22Rv1 (cell line): Measurements from ENCODE around the gene AR.

Experiments
- H3K27ac ChIP-seq: fragments of 450-650 bp; 2 replicates; pipeline ENCODE4 v1.5.1; 2017
- CTCF ChIP-seq: fragments of 450-650 bp; IDR thresholded peaks from 2 replicates; pipeline ENCODE4 v1.5.1; 2017; ENCODE audit warnings: mild to moderate bottlenecking
- ZFX ChIP-seq: fragments of 450-650 bp; IDR thresholded peaks from 2 replicates; pipeline ENCODE4 v1.6.1; 2017; ENCODE audit warnings: antibody characterized with exemption, borderline replicate concordance

Gene AR

GRCh38 chrX:67734111-67734753, 190.4 kb downstream of the AR start:
- no peak overlapping the region for H3K27ac ChIP-seq
- TF ChIP-seq ZFX (no peak), CTCF (no peak)

- TF ChIP-seq CTCF, result no peak
- TF ChIP-seq ZFX, result no peak
- no peak overlapping the region for H3K27ac ChIP-seq
These were observed 205.7 kb downstream of the AR start for GRCh38 chrX:67749536-67749935.

GRCh38 chrX:67750694-67751093, 206.9 kb downstream of the AR start:
- no peak overlapping the region for H3K27ac ChIP-seq
- TF ChIP-seq ZFX (no peak), CTCF (no peak)

- no peak overlapping the region for H3K27ac ChIP-seq
- TF ChIP-seq ZFX, result no peak
- no peak for TF ChIP-seq CTCF
These were observed 215.2 kb downstream of the AR start for GRCh38 chrX:67759018-67759417.

- no peak overlapping the region for H3K27ac ChIP-seq
- no peak for TF ChIP-seq ZFX
- TF ChIP-seq CTCF, result no peak
These were observed 233.3 kb downstream of the AR start for GRCh38 chrX:67777148-67777547.

GRCh38 chrX:67779099-67779498, 235.3 kb downstream of the AR start:
- H3K27ac ChIP-seq, result no peak overlapping the region
- TF ChIP-seq CTCF (no peak), ZFX (no peak)
